ENCODE results near the gene ZNF281.

- TF ChIP-seq CTCF (IDR thresholded peaks at IDR 0.05) (no peak), POLR2A (IDR thresholded peaks at IDR 0.05) (no peak)
Observed at GRCh38 chr1:200399860-200400259, 10.0 kb downstream of the ZNF281 start.

Measured in Peyer's patch (tissue), 4 donors.